ENCODE measurements around the gene USP31. TPM values are rescaled to one million over a fixed set of nuclear protein-coding genes. Genes with fewer than 3 reads are reported as not detected.
"Not testable (repeated sequence)": the region's sequence is repeated elsewhere in the genome, so short reads cannot be mapped to it uniquely, and the experiment has no call there.

The USP31 gene
- total and polyA plus RNA-seq, 2 experiments from 2014 or later: 5.1 to 7.1 TPM

DNA sequence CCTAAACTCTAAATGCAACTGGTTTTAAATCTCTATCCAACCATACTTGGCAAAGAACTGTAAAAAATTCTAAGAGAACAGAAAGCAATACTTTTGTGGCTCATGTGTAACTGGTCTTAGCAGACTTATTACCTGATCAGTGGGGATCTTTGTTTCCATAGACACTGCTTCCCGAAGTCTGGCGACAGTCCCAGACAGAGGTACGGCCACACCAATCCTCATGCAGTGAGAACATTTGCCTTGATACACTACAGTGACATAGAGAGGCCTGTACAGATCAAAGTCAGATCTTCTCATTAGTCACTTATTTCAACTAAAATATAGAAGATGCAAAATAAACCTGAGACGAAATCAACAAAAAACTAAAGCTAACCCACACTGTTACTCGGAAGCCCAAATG, 43.9 kb downstream of the USP31 start:
- Histone ChIP-seq H3K27me3 (no peaks in the 10 kb centered on the region), H3K9me3 (ENCODE audit: low read depth) (no peaks in the 10 kb centered on the region), H3K4me1 (ENCODE audit: low read depth) (no peaks in the 10 kb centered on the region), H3K4me3 (no peak overlapping the region), H3K27ac (no peak overlapping the region), H3K36me3 (no peaks in the 10 kb centered on the region)
- TF ChIP-seq, protein P1, sequence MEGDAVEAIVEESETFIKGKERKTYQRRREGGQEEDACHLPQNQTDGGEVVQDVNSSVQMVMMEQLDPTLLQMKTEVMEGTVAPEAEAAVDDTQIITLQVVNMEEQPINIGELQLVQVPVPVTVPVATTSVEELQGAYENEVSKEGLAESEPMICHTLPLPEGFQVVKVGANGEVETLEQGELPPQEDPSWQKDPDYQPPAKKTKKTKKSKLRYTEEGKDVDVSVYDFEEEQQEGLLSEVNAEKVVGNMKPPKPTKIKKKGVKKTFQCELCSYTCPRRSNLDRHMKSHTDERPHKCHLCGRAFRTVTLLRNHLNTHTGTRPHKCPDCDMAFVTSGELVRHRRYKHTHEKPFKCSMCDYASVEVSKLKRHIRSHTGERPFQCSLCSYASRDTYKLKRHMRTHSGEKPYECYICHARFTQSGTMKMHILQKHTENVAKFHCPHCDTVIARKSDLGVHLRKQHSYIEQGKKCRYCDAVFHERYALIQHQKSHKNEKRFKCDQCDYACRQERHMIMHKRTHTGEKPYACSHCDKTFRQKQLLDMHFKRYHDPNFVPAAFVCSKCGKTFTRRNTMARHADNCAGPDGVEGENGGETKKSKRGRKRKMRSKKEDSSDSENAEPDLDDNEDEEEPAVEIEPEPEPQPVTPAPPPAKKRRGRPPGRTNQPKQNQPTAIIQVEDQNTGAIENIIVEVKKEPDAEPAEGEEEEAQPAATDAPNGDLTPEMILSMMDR (IDR thresholded peaks at IDR 0.05; ENCODE audit: low read depth, low read length): no peak
- DNase-seq (ENCODE audit: low read depth in 1 of 2, low spot score in 1 of 2): no peak

DNA sequence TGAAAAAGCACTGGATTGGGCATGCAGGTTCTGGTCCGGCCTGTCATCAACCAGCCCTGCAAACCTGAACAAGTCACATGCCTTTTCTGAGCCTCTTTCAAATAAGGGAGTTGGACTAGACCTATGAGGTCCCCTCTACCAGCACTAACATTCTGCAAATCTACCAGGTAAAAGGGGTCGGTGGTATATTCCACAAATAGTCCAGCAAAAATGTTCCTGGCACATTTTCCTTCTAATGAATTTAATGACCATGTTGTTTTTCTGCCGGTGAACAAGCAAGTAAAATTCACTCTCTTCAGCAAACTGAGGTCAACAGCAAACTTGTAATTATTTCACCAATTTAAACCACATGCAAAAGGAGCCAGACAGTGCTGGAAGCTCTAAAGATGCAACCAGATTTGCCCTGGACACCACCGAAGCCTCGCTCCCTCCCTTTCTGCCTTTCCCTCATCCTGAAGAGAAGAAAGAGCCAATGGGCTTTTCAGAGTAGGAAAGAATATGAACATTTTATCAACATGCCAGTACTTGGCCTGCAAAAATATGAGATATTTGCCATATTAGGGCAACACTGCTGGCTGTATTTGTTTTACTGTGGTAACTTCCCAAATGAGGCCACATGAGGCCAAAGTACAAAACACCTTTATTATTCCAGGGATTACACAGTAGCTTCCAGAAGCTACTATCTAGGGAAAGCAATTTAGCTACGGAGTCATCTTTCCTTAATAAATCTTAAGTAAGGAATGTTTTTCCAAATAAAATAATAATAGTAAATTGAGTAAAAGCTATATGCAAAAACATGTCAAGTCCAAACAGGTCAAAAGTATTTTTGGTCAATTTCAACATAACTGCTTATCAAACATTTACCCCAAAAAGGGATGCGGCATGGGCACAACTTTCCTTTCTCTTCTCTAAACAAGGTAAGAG, 45.0 kb downstream of the USP31 start:
- DNase-seq (ENCODE audit: low read depth in 1 of 2, low spot score in 1 of 2): no peak
- Histone ChIP-seq H3K4me1 (ENCODE audit: low read depth) (no peaks in the 10 kb centered on the region), H3K27me3 (no peaks in the 10 kb centered on the region), H3K36me3 (peaks cover 4% of the 10 kb centered on the region), H3K9me3 (ENCODE audit: low read depth) (no peaks in the 10 kb centered on the region), H3K4me3 (no peak overlapping the region), H3K27ac (no peak overlapping the region)
- TF ChIP-seq, protein P1 (IDR thresholded peaks at IDR 0.05; ENCODE audit: low read depth, low read length): no peak

DNA sequence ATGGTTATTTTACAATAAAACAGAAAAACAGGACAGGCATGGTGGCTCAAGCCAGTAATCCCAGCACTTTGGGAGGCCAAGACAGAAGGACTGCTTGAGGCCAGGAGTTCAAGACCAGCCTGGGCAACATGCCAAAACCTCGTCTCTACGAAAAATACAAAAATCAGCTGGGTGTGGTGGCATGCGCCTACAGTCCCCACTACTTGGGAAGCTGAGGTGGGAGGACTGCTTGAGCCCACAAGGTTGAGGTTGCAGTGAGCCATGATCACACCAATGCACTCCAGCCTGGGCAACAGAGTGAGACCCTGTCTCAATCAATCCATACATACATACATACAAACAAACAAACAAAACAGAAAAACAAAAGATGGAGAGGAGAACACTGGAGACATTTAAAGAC, 45.6 kb downstream of the USP31 start:
- H3K9me3 ChIP-seq (ENCODE audit: low read depth): no peaks in the 10 kb centered on the region
- H3K4me3 ChIP-seq: no peak overlapping the region
- H3K27me3 ChIP-seq: no peaks in the 10 kb centered on the region
- no peak overlapping the region for H3K27ac ChIP-seq
- H3K36me3 ChIP-seq: peaks cover 4% of the 10 kb centered on the region
- TF ChIP-seq, protein P1 (IDR thresholded peaks at IDR 0.05; ENCODE audit: low read depth, low read length): no peak
- no peaks in the 10 kb centered on the region for H3K4me1 ChIP-seq (ENCODE audit: low read depth)
- no peak for DNase-seq (ENCODE audit: low read depth in 1 of 2, low spot score in 1 of 2)

DNA sequence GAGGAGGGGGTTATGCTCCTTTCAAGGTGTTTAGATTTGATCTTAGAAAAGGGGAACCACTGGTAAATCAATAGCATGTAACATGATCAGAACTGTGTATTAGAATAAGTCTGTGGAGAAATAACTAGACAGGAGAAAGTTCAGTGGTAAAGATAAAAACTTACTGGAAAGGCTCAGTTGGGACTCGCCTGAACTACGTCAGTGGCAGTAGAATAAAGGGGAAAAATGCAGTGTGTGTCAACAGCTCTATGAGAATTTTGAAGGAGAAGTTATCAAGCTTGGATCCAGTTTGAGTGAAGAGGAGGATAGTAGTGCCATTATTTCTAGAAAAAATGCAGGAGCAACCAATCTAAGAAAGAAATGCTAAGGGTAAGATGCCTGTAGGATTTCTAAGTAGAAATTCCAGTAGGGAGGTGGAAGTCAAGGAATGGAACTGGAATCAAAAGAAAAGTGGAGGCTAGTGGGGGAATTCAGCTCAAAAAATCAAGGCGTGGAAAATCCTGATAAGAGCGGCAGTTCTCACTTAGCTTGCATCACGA, 48.2 kb downstream of the USP31 start:
- H3K4me3 ChIP-seq: no peak overlapping the region
- no peaks in the 10 kb centered on the region for H3K9me3 ChIP-seq (ENCODE audit: low read depth)
- no peaks in the 10 kb centered on the region for H3K27me3 ChIP-seq
- no peak overlapping the region for H3K27ac ChIP-seq
- TF ChIP-seq, protein P1 (IDR thresholded peaks at IDR 0.05; ENCODE audit: low read depth, low read length): no peak
- no peaks in the 10 kb centered on the region for H3K4me1 ChIP-seq (ENCODE audit: low read depth)
- DNase-seq (ENCODE audit: low read depth in 1 of 2, low spot score in 1 of 2): no peak
- H3K36me3 ChIP-seq: peaks cover 4% of the 10 kb centered on the region

DNA sequence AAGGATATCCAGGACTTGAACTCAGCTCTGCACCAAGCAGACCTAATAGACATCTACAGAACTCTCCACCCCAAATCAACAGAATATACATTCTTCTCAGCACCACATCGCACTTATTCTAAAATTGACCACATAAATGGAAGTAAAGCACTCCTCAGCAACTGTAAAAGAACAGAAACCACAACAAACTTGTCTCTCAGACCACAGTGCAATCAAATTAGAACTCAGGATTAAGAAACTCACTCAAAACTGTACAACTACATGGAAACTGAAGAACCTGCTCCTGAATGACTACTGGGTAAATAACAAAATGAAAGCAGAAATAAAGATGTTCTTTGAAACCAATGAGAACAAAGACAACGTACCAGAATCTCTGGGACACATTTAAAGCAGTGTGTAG, 52.8 kb downstream of the USP31 start:
- H3K36me3 ChIP-seq; H3K4me1 ChIP-seq (ENCODE audit: low read depth); DNase-seq (ENCODE audit: low read depth in 1 of 2, low spot score in 1 of 2); H3K9me3 ChIP-seq (ENCODE audit: low read depth); H3K27ac ChIP-seq; H3K27me3 ChIP-seq; H3K4me3 ChIP-seq: not testable (repeated sequence)

DNA sequence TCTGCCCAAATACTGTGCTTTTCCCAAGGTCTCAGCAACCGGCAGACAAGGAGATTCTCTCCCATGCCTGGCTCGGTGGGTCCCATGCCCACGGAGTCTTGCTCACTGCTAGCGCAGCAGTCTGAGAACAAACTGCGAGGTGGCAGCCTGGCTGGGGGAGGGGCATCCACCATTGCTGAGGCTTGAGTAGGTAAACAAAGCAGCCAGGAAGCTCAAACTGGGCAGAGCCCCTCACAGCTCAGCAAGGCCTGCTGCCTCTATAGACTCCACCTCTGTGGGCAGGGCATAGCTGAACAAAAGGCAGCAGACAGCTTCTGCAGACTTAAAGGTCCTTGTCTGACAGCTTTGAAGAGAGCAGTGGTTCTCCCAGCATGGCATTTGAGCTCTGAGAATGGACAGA, 55.1 kb downstream of the USP31 start:
- H3K4me1 ChIP-seq (ENCODE audit: low read depth); H3K4me3 ChIP-seq; H3K36me3 ChIP-seq; H3K9me3 ChIP-seq (ENCODE audit: low read depth); DNase-seq (ENCODE audit: low read depth in 1 of 2, low spot score in 1 of 2); H3K27me3 ChIP-seq; H3K27ac ChIP-seq: not testable (repeated sequence)

Data from cardiac muscle cell (in vitro differentiated cells and primary cell).